Measurements from ENCODE around the gene QPRT. TPM values are rescaled to one million over a fixed set of nuclear protein-coding genes. Genes with fewer than 3 reads are reported as not detected.
A peak's percentile ranks its signal among the peaks of the same experiment; 100 is the strongest.

Gene QPRT
- total RNA-seq, 1 donor from 2014 or later, result 49.6 TPM

DNA sequence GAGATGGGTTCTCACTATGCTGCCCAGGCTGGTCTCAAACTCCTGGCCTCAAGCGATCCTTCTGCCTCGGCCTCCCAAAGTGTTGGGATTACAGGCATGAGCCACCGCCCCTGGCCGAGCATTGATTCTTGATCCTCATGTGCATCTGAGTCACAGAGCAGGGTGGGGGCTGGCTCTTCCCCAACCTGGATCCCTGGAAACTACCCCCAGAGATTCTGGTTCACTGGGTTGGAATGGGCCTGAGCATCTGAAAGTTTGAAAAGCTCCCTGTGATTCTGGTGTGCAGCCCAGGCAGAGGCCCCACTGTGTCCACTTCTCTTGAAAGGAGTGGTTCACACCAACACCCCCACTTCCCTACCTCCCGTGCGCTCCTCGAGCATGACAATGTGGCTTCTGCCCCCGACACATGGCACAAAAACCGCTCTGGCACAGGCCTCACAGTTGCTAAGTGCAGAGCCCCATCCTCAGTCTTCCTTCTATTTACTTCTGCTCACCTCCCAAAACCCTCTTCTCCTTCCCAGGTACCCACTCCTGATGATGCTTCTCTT is 4.6 kb downstream of the QPRT start:
- H3K27me3 ChIP-seq, result no peaks in the 10 kb centered on the region
- Mint-ChIP-seq H3K36me3 (peaks cover 15% of the 10 kb centered on the region), H3K27ac (peak overlapping the region; percentile 12), H3K4me1 (peaks cover 29% of the 10 kb centered on the region), H3K4me3 (no peak overlapping the region), H3K27me3 (ENCODE audit: insufficient read depth, low read depth) (peaks cover 7% of the 10 kb centered on the region), H3K9me3 (no peaks in the 10 kb centered on the region)
- H3K4me2 ChIP-seq, result no peak overlapping the region
- H4K20me1 ChIP-seq (ENCODE audit: low read depth), result peaks cover 10% of the 10 kb centered on the region
- no peak overlapping the region for H3K27ac ChIP-seq
- H3K36me3 ChIP-seq, result no peaks in the 10 kb centered on the region
- no peaks in the 10 kb centered on the region for H3K4me1 ChIP-seq
- H3F3A ChIP-seq (ENCODE audit: low read depth), result peaks cover 16% of the 10 kb centered on the region
- H3K9ac ChIP-seq, result no peak overlapping the region
- TF ChIP-seq, protein P1, sequence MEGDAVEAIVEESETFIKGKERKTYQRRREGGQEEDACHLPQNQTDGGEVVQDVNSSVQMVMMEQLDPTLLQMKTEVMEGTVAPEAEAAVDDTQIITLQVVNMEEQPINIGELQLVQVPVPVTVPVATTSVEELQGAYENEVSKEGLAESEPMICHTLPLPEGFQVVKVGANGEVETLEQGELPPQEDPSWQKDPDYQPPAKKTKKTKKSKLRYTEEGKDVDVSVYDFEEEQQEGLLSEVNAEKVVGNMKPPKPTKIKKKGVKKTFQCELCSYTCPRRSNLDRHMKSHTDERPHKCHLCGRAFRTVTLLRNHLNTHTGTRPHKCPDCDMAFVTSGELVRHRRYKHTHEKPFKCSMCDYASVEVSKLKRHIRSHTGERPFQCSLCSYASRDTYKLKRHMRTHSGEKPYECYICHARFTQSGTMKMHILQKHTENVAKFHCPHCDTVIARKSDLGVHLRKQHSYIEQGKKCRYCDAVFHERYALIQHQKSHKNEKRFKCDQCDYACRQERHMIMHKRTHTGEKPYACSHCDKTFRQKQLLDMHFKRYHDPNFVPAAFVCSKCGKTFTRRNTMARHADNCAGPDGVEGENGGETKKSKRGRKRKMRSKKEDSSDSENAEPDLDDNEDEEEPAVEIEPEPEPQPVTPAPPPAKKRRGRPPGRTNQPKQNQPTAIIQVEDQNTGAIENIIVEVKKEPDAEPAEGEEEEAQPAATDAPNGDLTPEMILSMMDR (IDR thresholded peaks at IDR 0.05), result no peak
- no peak for TF ChIP-seq EZH2phosphoT487 (IDR thresholded peaks at IDR 0.05)
- TF ChIP-seq EZH2 (IDR thresholded peaks at IDR 0.05), result no peak
- H3K4me3 ChIP-seq, result no peak overlapping the region
- H3K9me3 ChIP-seq (ENCODE audit: low read depth), result no peaks in the 10 kb centered on the region
- peaks cover 80% of the 10 kb centered on the region for H3K79me2 ChIP-seq (ENCODE audit: low read depth)
- no peak overlapping the region for H2AFZ ChIP-seq (replicated peaks)
- no peak for DNase-seq (ENCODE audit: low spot score)

DNA sequence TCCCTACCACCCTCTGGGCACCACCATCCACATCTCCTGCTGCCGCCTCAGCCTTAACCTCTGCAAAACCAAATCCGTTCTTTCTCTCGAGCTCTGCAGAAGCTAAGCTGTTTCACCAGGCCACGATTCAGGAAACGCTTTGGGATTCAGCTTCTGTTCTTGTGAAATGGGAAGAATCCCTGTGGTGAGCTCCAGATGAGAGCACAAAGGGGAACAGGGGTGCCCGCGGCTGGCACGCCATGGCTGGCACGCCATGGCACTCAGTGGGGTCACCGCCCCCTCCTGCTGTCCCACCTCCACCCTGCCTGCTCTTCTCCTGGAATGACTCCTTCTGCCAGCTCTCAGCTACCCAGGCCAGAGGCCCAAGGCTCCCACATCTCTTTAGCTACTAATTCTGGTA is 5.7 kb downstream of the QPRT start:
- peaks cover 87% of the 10 kb centered on the region for H3K79me2 ChIP-seq (ENCODE audit: low read depth)

DNA sequence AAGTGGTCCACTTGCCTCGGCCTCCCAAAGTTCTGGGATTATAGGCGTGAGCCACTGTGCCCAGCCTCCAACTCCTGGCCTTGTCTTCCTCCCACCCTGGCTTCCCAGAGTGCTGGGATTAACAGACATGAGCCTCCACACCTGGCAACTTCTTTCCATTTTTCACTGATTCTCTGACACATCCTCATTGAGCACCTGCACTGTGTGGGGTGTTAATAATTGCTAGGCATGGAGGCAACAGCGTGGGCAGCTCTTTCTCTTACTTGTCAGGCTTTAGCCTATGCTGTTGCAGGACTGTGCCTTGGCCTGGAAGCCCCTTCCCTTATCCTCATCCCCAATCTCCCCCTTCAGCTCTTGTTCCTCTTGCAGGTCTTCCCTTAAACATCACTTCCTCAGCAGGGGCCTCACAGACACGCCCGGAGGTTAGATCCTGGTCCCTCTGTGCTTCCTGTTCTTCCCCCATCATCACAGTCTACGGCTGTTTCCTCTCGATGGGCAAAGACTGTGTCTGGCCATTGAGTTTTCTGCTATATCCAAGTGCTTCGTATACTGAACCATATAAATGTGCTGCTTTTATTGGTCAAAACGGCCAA is 7.9 kb downstream of the QPRT start:
- H4K20me1 ChIP-seq (ENCODE audit: low read depth), result peaks cover 10% of the 10 kb centered on the region
- no peak overlapping the region for H3K27ac ChIP-seq
- no peaks in the 10 kb centered on the region for H3K36me3 ChIP-seq
- no peak overlapping the region for H3K4me3 ChIP-seq
- peaks cover 21% of the 10 kb centered on the region for H3K36me3 Mint-ChIP-seq
- no peak for DNase-seq (ENCODE audit: low spot score)
- H3K9ac ChIP-seq, result no peak overlapping the region
- no peak overlapping the region for H3K4me3 Mint-ChIP-seq
- H3K4me2 ChIP-seq, result no peak overlapping the region
- peaks cover 14% of the 10 kb centered on the region for H3K9me3 Mint-ChIP-seq
- H3K9me3 ChIP-seq (ENCODE audit: low read depth), result no peaks in the 10 kb centered on the region
- no peak for TF ChIP-seq EZH2 (IDR thresholded peaks at IDR 0.05)
- TF ChIP-seq, protein P1 (IDR thresholded peaks at IDR 0.05), result no peak
- TF ChIP-seq EZH2phosphoT487 (IDR thresholded peaks at IDR 0.05), result no peak
- H3K79me2 ChIP-seq (ENCODE audit: low read depth), result peaks cover 86% of the 10 kb centered on the region
- H3K4me1 ChIP-seq, result no peaks in the 10 kb centered on the region
- peaks cover 18% of the 10 kb centered on the region for H3K4me1 Mint-ChIP-seq
- peaks cover 14% of the 10 kb centered on the region for H3K27me3 Mint-ChIP-seq (ENCODE audit: insufficient read depth, low read depth)
- peak overlapping the region; percentile 2 for H3K27ac Mint-ChIP-seq
- no peak overlapping the region for H2AFZ ChIP-seq (replicated peaks)
- no peaks in the 10 kb centered on the region for H3F3A ChIP-seq (ENCODE audit: low read depth)
- H3K27me3 ChIP-seq, result no peaks in the 10 kb centered on the region

More for the DNA sequence above, 5.7 kb downstream of the QPRT start:
- no peak for DNase-seq (ENCODE audit: low spot score)
- Mint-ChIP-seq H3K27me3 (ENCODE audit: insufficient read depth, low read depth) (peaks cover 7% of the 10 kb centered on the region), H3K9me3 (peaks cover 2% of the 10 kb centered on the region), H3K4me3 (no peak overlapping the region), H3K4me1 (peaks cover 22% of the 10 kb centered on the region), H3K27ac (no peak overlapping the region), H3K36me3 (peaks cover 17% of the 10 kb centered on the region)
- Histone ChIP-seq H3K4me3 (no peak overlapping the region), H2AFZ (replicated peaks) (no peak overlapping the region), H3K9ac (no peak overlapping the region), H3K4me1 (no peaks in the 10 kb centered on the region), H3K9me3 (ENCODE audit: low read depth) (no peaks in the 10 kb centered on the region), H3F3A (ENCODE audit: low read depth) (peaks cover 5% of the 10 kb centered on the region), H3K36me3 (no peaks in the 10 kb centered on the region), H3K27me3 (no peaks in the 10 kb centered on the region), H3K27ac (no peak overlapping the region), H3K4me2 (no peak overlapping the region), H4K20me1 (ENCODE audit: low read depth) (peaks cover 10% of the 10 kb centered on the region)
- TF ChIP-seq EZH2phosphoT487 (IDR thresholded peaks at IDR 0.05) (no peak), EZH2 (IDR thresholded peaks at IDR 0.05) (no peak)
- TF ChIP-seq, protein P1 (IDR thresholded peaks at IDR 0.05), result no peak
